Inflammatory macrophage (primary cell): ENCODE results near the gene GET4.

ENCODE experiments used
- DNase-seq, 2 donors: peaks; one replicate each; pipeline ENCODE4 v3.0.0-alpha.2; 2020 to 2022

Gene GET4

GRCh38 chr7:901388-902154, 25.2 kb downstream of the GET4 start:
- peak; percentile 87 to 88 for DNase-seq

GRCh38 chr7:902996-903395, 26.6 kb downstream of the GET4 start:
- DNase-seq, result no peak

GRCh38 chr7:903921-904755, 27.8 kb downstream of the GET4 start:
- DNase-seq, result no peak

GRCh38 chr7:904847-905246, 28.5 kb downstream of the GET4 start:
- DNase-seq, result no peak

- no peak for DNase-seq
Observed at GRCh38 chr7:906776-907157, 30.4 kb downstream of the GET4 start.

GRCh38 chr7:907158-907980, 31.0 kb downstream of the GET4 start:
- DNase-seq, result no peak

- no peak for DNase-seq
Observed at GRCh38 chr7:908159-908581, 31.8 kb downstream of the GET4 start.

- DNase-seq, result peak; percentile 24 to 38
Observed at GRCh38 chr7:908591-909357, 32.4 kb downstream of the GET4 start.

GRCh38 chr7:909358-910329, 33.3 kb downstream of the GET4 start:
- peak; percentile 95 to 96 for DNase-seq

- no peak for DNase-seq
Observed at GRCh38 chr7:910441-910861, 34.1 kb downstream of the GET4 start.

- no peak for DNase-seq
Observed at GRCh38 chr7:910931-911431, 34.6 kb downstream of the GET4 start.

- no peak for DNase-seq
Observed at GRCh38 chr7:911791-912480, 35.6 kb downstream of the GET4 start.

GRCh38 chr7:913736-914520, 37.6 kb downstream of the GET4 start:
- no peak for DNase-seq

GRCh38 chr7:914521-915194, 38.3 kb downstream of the GET4 start:
- DNase-seq, result no peak

- no peak for DNase-seq
Observed at GRCh38 chr7:915291-916218, 39.2 kb downstream of the GET4 start.

- DNase-seq, result no peak
Observed at GRCh38 chr7:916291-916941, 40.1 kb downstream of the GET4 start.
